Mucosa of stomach (tissue), 1 donor: ENCODE measurements around the gene SGSM1.
"Not testable (repeated sequence)": the region's sequence is repeated elsewhere in the genome, so short reads cannot be mapped to it uniquely, and the experiment has no call there.

Experiments
- H3K27me3 ChIP-seq: one replicate; pipeline ENCODE4 v1.7.0; 2013; ENCODE audit warnings: mild to moderate bottlenecking, low read length; ENCODE audit not compliant: control insufficient read depth, insufficient read depth
- H3K36me3 ChIP-seq: one replicate; pipeline ENCODE4 v1.7.0; 2013; ENCODE audit warnings: low read length; ENCODE audit not compliant: control insufficient read depth, insufficient read depth
- H3K4me1 ChIP-seq: one replicate; pipeline ENCODE4 v1.7.0; 2013; ENCODE audit warnings: mild to moderate bottlenecking, low read length; ENCODE audit not compliant: control insufficient read depth, insufficient read depth
- H3K4me3 ChIP-seq: one replicate; pipeline ENCODE4 v1.7.0; 2013; ENCODE audit warnings: low read length
- H3K9ac ChIP-seq: one replicate; pipeline ENCODE4 v1.7.0; 2013; ENCODE audit warnings: mild to moderate bottlenecking, low read length, moderate library complexity
- H3K9me3 ChIP-seq: one replicate; pipeline ENCODE4 v1.7.0; 2013; ENCODE audit warnings: mild to moderate bottlenecking, low read length, moderate library complexity; ENCODE audit not compliant: control insufficient read depth
- donor health status: Pancreatic carcinoma.

The SGSM1 gene

GRCh38 chr22:24833881-24834495, 28.0 kb downstream of the SGSM1 start:
- Histone ChIP-seq H3K9me3 (no peaks in the 10 kb centered on the region), H3K27me3 (no peaks in the 10 kb centered on the region), H3K36me3 (no peaks in the 10 kb centered on the region), H3K4me3 (no peak overlapping the region), H3K4me1 (peaks cover 35% of the 10 kb centered on the region), H3K9ac (no peak overlapping the region)

- no peaks in the 10 kb centered on the region for H3K27me3 ChIP-seq
- H3K4me1 ChIP-seq: peaks cover 25% of the 10 kb centered on the region
- no peaks in the 10 kb centered on the region for H3K9me3 ChIP-seq
- no peak overlapping the region for H3K4me3 ChIP-seq
- H3K36me3 ChIP-seq: no peaks in the 10 kb centered on the region
- no peak overlapping the region for H3K9ac ChIP-seq
These were observed 29.0 kb downstream of the SGSM1 start for GRCh38 chr22:24834845-24835570.

DNA sequence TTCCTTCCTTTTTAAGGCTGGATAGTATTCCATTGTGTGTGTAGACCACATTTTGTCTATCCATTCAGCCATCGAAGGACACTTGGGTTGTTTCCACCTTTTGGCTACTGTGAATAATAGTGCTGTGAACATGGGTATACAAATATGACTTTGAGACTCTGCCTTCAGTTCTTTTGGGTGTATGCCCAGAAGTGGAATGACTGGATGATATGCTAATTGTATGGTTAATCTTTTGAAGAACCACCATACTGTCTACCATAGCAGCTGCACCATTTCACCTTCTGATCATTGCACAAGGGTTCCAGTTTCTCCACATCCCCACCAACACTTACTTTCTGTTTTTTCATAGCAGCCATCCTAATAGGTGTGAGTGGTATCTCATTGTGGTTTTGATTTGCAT, 30.3 kb downstream of the SGSM1 start:
- Histone ChIP-seq H3K4me3 (no peak overlapping the region), H3K4me1 (peaks cover 26% of the 10 kb centered on the region), H3K27me3 (no peaks in the 10 kb centered on the region), H3K9me3 (no peaks in the 10 kb centered on the region), H3K9ac (no peak overlapping the region), H3K36me3 (no peaks in the 10 kb centered on the region)

DNA sequence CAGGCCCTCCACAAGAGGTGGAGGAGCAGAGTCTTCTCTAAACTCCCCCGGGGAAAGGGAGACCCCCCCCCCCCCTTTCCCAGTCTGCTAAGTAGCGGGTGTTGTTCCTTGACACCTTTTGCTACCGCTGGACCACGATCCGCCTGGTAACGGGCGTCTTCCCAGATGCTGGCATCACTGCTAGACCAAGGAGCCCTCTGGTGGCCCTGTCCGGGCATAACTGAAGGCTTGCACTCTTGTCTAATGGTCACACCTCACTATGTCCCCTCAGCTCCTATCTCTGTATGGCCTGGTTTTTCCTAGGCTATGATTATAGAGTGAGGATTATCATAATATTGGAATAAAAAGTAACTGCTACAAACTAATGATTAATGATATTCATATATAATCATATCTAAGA, 31.5 kb downstream of the SGSM1 start:
- not testable (repeated sequence) for H3K27me3 ChIP-seq, H3K9ac ChIP-seq, H3K4me3 ChIP-seq, H3K9me3 ChIP-seq, H3K36me3 ChIP-seq
- peaks cover 27% of the 10 kb centered on the region for H3K4me1 ChIP-seq

- Histone ChIP-seq H3K4me3 (no peak overlapping the region), H3K27me3 (no peaks in the 10 kb centered on the region), H3K4me1 (peaks cover 18% of the 10 kb centered on the region), H3K36me3 (no peaks in the 10 kb centered on the region), H3K9me3 (no peaks in the 10 kb centered on the region), H3K9ac (no peak overlapping the region)
These were observed 35.2 kb downstream of the SGSM1 start for GRCh38 chr22:24841261-24841660.

DNA sequence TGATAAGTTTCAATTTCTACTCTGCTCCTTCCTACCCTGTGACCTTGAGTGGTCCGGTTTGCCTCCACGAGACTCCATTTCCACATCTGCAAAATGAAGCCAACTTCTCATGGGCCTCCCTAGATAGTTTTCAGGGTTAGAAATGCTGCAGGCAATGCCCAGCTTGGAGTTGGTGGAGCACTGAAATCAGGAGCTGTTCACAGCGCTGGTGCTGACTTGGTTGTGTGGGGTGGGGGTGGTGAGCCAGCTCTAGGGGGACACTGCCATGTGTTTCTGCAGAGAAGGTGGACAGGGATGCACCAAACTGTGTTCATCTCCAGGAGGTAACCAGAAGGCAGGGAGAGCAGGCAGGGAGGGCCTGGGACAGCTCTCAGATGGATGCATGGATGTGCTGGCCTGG, 37.0 kb downstream of the SGSM1 start:
- no peaks in the 10 kb centered on the region for H3K27me3 ChIP-seq
- no peak overlapping the region for H3K9ac ChIP-seq
- peaks cover 16% of the 10 kb centered on the region for H3K4me1 ChIP-seq
- H3K36me3 ChIP-seq: no peaks in the 10 kb centered on the region
- H3K4me3 ChIP-seq: no peak overlapping the region
- no peaks in the 10 kb centered on the region for H3K9me3 ChIP-seq

- Histone ChIP-seq H3K9me3 (no peaks in the 10 kb centered on the region), H3K4me1 (peaks cover 16% of the 10 kb centered on the region), H3K4me3 (no peak overlapping the region), H3K27me3 (no peaks in the 10 kb centered on the region), H3K9ac (no peak overlapping the region), H3K36me3 (no peaks in the 10 kb centered on the region)
These were observed 39.3 kb downstream of the SGSM1 start for GRCh38 chr22:24845041-24845898.

GRCh38 chr22:24847490-24847889, 41.5 kb downstream of the SGSM1 start:
- no peak overlapping the region for H3K9ac ChIP-seq
- H3K4me1 ChIP-seq: no peaks in the 10 kb centered on the region
- no peak overlapping the region for H3K4me3 ChIP-seq
- no peaks in the 10 kb centered on the region for H3K9me3 ChIP-seq
- no peaks in the 10 kb centered on the region for H3K36me3 ChIP-seq
- no peaks in the 10 kb centered on the region for H3K27me3 ChIP-seq

DNA sequence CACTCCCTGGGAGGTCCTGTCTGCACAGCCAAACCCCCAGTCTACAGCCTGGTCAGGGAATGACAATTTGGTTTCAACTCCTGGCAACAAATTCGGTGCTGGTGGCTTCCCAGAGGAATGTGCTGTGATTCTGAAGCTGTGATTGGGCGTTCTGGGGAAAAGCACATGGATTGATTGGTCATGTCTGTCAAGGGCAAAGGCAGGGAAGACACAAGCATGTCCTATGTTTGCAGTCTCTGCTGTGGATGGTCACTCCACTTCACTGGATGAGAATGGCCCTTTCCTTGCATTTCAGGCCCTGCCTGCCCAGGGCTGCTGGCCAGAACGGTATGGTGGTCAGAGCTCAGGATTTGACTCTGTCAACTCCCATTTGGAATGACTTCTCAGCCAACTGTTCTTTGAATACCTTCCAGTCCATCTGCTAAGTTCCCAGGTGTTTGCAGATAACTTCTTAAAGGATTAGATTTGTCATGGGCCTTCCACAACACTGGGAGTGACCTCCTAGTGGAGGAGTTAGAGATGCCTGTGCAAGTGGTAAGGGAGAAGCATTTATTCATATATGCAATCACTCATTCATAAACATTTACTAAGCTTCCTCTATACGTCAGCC, 42.7 kb downstream of the SGSM1 start:
- no peak overlapping the region for H3K9ac ChIP-seq
- H3K9me3 ChIP-seq: no peaks in the 10 kb centered on the region
- no peaks in the 10 kb centered on the region for H3K4me1 ChIP-seq
- H3K27me3 ChIP-seq: no peaks in the 10 kb centered on the region
- H3K36me3 ChIP-seq: no peaks in the 10 kb centered on the region
- no peak overlapping the region for H3K4me3 ChIP-seq

DNA sequence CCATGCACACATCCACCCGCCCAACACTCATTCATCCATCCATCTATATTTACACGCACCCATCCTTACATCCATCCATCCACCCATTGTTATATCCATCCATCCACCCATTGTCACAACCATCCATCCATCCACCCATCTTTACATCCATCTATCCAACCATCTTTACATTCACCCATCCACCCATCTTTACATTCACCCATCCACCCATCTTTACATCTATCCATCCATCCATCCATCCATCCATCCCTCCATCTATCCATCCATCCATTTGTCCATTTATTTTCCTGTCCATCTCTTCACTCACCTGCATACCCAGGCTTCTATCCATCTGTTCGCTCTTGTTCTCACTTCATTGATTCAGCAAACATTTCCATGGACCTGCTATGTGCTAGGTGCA, 49.8 kb downstream of the SGSM1 start:
- Histone ChIP-seq H3K27me3 (no peaks in the 10 kb centered on the region), H3K4me1 (no peaks in the 10 kb centered on the region), H3K9ac (no peak overlapping the region), H3K9me3 (no peaks in the 10 kb centered on the region), H3K36me3 (no peaks in the 10 kb centered on the region), H3K4me3 (no peak overlapping the region)

DNA sequence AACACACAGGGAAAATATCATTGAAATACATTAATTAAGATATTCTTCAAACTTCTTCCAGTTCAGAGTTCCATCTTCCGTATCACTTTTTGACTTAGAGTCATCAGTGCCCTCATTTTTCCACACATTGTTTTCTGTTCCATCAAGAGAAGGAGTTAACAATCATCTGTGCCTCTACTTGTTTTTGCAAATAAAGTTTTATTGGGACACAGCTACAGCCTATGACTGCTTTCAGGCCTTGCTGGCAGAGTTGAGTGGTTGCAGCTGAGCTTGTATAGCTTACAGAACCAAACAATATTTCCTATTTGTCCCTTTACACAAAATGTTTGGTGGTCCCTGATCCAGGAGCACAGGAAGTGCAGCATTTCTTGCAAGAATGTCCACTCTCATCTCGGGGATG, 51.6 kb downstream of the SGSM1 start:
- H3K36me3 ChIP-seq: no peaks in the 10 kb centered on the region

DNA sequence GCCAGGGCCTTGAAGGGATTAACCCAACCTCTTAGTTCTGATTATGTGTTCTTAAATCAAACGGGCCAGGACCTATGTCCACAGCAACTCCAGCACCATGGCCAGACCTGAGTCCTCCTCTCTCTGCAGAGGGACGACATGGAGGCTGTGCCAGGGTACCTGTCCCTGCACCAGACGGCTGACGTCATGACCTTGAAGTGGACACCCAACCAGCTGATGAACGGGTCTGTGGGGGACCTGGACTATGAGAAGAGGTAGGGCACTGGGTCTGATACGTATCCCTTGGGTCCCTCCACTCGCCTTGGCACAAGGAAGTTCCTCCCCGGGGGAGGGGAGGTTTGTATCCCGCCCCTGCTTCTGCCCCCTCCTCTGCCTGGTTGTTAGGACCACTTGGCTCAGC, 53.6 kb downstream of the SGSM1 start:
- no peak overlapping the region for H3K4me3 ChIP-seq
- H3K27me3 ChIP-seq: no peaks in the 10 kb centered on the region
- H3K36me3 ChIP-seq: no peaks in the 10 kb centered on the region
- no peaks in the 10 kb centered on the region for H3K4me1 ChIP-seq
- H3K9me3 ChIP-seq: no peaks in the 10 kb centered on the region
- no peak overlapping the region for H3K9ac ChIP-seq

More for the DNA sequence above, 51.6 kb downstream of the SGSM1 start:
- no peaks in the 10 kb centered on the region for H3K9me3 ChIP-seq
- no peaks in the 10 kb centered on the region for H3K27me3 ChIP-seq
- no peak overlapping the region for H3K4me3 ChIP-seq
- no peaks in the 10 kb centered on the region for H3K4me1 ChIP-seq
- no peak overlapping the region for H3K9ac ChIP-seq
